Neural cell (in vitro differentiated cells): ENCODE data around the gene GOLGA8N. TPM values are rescaled to one million over a fixed set of nuclear protein-coding genes. Genes with fewer than 3 reads are reported as not detected.

Experiments used
- H2AFZ ChIP-seq: fragments of 200-600, 300-800 bp; sonication (generic), shearing (Covaris generic); 2 replicates; pipeline ENCODE4 v1.6.0; 2014; ENCODE audit warnings: low read depth, mild to moderate bottlenecking, antibody characterized with exemption, low read length, moderate library complexity
- H3F3A ChIP-seq: fragments of 200-600 bp; shearing (Covaris generic); 2 replicates; pipeline ENCODE4 v1.6.1; 2016; ENCODE audit warnings: mild to moderate bottlenecking, moderate library complexity, mixed read lengths, antibody characterized with exemption, low read length; ENCODE audit not compliant: insufficient read depth, poor library complexity, severe bottlenecking
- H3K27ac ChIP-seq: fragments of 200-600, 300-800 bp; sonication (generic), shearing (Covaris generic); 2 replicates; pipeline ENCODE4 v1.5.1; 2014; ENCODE audit warnings: mild to moderate bottlenecking, low read length, moderate library complexity
- H3K27me3 ChIP-seq: fragments of 300-800, 200-600 bp; sonication (generic), shearing (Covaris generic); 2 replicates; pipeline ENCODE4 v1.6.0; 2014; ENCODE audit warnings: mild to moderate bottlenecking, low read depth, low read length, moderate library complexity; ENCODE audit not compliant: insufficient read depth
- H3K36me3 ChIP-seq: fragments of 300-800, 200-600 bp; sonication (generic), shearing (Covaris generic); 2 replicates; pipeline ENCODE4 v1.5.1; 2014; ENCODE audit warnings: mild to moderate bottlenecking, antibody characterized with exemption, low read length, moderate library complexity; ENCODE audit not compliant: insufficient read depth
- H3K4me2 ChIP-seq: fragments of 300-800, 200-600 bp; sonication (generic), shearing (Covaris generic); 2 replicates; pipeline ENCODE4 v1.6.0; 2014; ENCODE audit warnings: mild to moderate bottlenecking, low read length
- H3K4me3 ChIP-seq: fragments of 300-800, 200-600 bp; sonication (generic), shearing (Covaris generic); 2 replicates; pipeline ENCODE4 v1.5.1; 2014; ENCODE audit warnings: mild to moderate bottlenecking, low read length, moderate library complexity
- H3K79me2 ChIP-seq: fragments of 200-600 bp; shearing (Covaris generic); replicated peaks from 2 replicates; pipeline ENCODE4 v1.6.0; 2014; ENCODE audit warnings: mild to moderate bottlenecking, low read length, moderate library complexity; ENCODE audit not compliant: insufficient read depth
- H3K9ac ChIP-seq: fragments of 300-800, 200-600 bp; sonication (generic), shearing (Covaris generic); 2 replicates; pipeline ENCODE4 v1.6.1; 2016; ENCODE audit warnings: mild to moderate bottlenecking, low read length, mixed read lengths
- H3K9me2 ChIP-seq: fragments of 200-600 bp; shearing (Covaris generic); 2 replicates; pipeline ENCODE4 v1.6.1; 2016; ENCODE audit warnings: mild to moderate bottlenecking, low read length, mixed read lengths; ENCODE audit not compliant: insufficient read depth
- H3K9me3 ChIP-seq: fragments of 200-600, 300-800 bp; sonication (generic), shearing (Covaris generic); 2 replicates; pipeline ENCODE4 v1.6.1; 2016; ENCODE audit warnings: mild to moderate bottlenecking, mixed run types, low read length, moderate library complexity, mixed read lengths
- H4K20me1 ChIP-seq: fragments of 200-600 bp; shearing (Covaris generic); 2 replicates; pipeline ENCODE4 v1.6.1; 2016; ENCODE audit warnings: mild to moderate bottlenecking, mixed run types; ENCODE audit not compliant: insufficient read depth
- EP300 ChIP-seq: fragments of 450-650 bp; conservative IDR thresholded peaks from 2 replicates; pipeline ENCODE4 v1.6.1; 2014; ENCODE audit warnings: antibody characterized with exemption, mild to moderate bottlenecking, moderate library complexity; ENCODE audit not compliant: poor library complexity, severe bottlenecking
- EZH2 ChIP-seq: fragments of 200-600, 300-800 bp; shearing (Covaris generic), sonication (generic); IDR thresholded peaks from 2 replicates; pipeline ENCODE4 v1.6.1; 2014; ENCODE audit warnings: antibody characterized with exemption, low read length, borderline replicate concordance, mild to moderate bottlenecking; ENCODE audit not compliant: insufficient read depth, poor library complexity, severe bottlenecking
- MXI1 ChIP-seq: fragments of 450-650 bp; conservative IDR thresholded peaks from 2 replicates; pipeline ENCODE4 v1.6.1; 2014; ENCODE audit warnings: antibody characterized with exemption, mild to moderate bottlenecking; ENCODE audit not compliant: poor library complexity, severe bottlenecking
- POLR2AphosphoS5 ChIP-seq: IDR thresholded peaks from 2 replicates; pipeline ENCODE4 v1.6.1; 2012
- RAD21 ChIP-seq: fragments of 450-650 bp; conservative IDR thresholded peaks from 2 replicates; pipeline ENCODE4 v1.6.1; 2014; ENCODE audit warnings: antibody characterized with exemption, mild to moderate bottlenecking, moderate library complexity
- SMC3 ChIP-seq: fragments of 450-650 bp; conservative IDR thresholded peaks from 2 replicates; pipeline ENCODE4 v1.6.1; 2014; ENCODE audit warnings: antibody characterized with exemption, mild to moderate bottlenecking, moderate library complexity; ENCODE audit not compliant: poor library complexity
- TAF1 ChIP-seq: IDR thresholded peaks from 2 replicates; pipeline ENCODE4 v1.6.1; 2012; ENCODE audit warnings: low read depth
- polyA plus RNA-seq: library from polyadenylated mRNA; depleted of rRNA; stranded (reverse); fragments of >200 nt; gene quantifications from 2 replicates; pipeline ENCODE4 v1.2.3, GENCODE V29; 2014
- TF ChIP-seq, protein P1 (sequence below): IDR thresholded peaks from 2 replicates; pipeline ENCODE4 v1.6.1; 2012; ENCODE audit warnings: borderline replicate concordance
- TF ChIP-seq, protein P2 (sequence below): fragments of 450-650 bp; IDR thresholded peaks from 2 replicates; pipeline ENCODE4 v1.5.1; 2014; ENCODE audit warnings: antibody characterized with exemption, mild to moderate bottlenecking, moderate library complexity; ENCODE audit not compliant: poor library complexity, severe bottlenecking

The GOLGA8N gene
- polyA plus RNA-seq, 1 donor from 2014 or later = 0.61 TPM

DNA sequence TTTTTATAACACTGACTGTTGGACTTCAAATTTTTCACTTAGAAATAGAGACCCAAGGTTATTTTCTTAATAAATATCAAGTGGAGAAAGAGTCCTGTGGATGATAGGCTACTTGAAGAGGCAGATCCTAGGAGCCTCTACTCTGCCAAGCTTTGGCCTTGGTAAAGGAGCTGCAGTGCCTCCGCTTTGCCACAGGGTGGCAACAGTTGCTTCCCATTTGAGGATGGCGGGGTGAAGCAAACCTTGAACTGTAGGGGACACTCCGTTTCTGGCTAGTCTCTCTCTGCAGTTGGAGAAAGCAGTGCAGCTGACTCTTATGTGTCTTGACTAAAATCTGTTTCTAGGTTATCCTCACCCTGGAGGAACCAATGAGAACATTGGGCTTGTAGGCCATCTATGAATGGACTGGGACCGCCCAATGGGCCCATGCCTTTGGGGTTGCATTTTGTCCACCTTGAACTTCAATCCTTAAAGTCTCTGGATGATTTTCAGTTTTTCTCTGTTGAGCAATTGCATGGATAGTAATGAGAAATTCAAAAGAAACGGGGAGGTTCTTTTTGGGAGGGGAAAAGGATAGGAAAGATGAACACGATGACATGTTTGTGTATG, 58.1 kb downstream of the GOLGA8N start:
- H3K9me3 ChIP-seq = no peaks in the 10 kb centered on the region
- no peak overlapping the region for H3K4me3 ChIP-seq
- H3K27me3 ChIP-seq = no peaks in the 10 kb centered on the region
- no peak overlapping the region for H2AFZ ChIP-seq
- H3K4me2 ChIP-seq = no peak overlapping the region
- H4K20me1 ChIP-seq = no peaks in the 10 kb centered on the region
- H3K36me3 ChIP-seq = no peaks in the 10 kb centered on the region
- no peak overlapping the region for H3K9ac ChIP-seq
- no peaks in the 10 kb centered on the region for H3F3A ChIP-seq
- H3K9me2 ChIP-seq = no peaks in the 10 kb centered on the region
- no peaks in the 10 kb centered on the region for H3K79me2 ChIP-seq
- TF ChIP-seq EP300 (no peak), SMC3 (peak; percentile 54), EZH2 (no peak), MXI1 (no peak), TAF1 (no peak), POLR2AphosphoS5 (no peak), RAD21 (peak; percentile 56)
- TF ChIP-seq, protein P1, sequence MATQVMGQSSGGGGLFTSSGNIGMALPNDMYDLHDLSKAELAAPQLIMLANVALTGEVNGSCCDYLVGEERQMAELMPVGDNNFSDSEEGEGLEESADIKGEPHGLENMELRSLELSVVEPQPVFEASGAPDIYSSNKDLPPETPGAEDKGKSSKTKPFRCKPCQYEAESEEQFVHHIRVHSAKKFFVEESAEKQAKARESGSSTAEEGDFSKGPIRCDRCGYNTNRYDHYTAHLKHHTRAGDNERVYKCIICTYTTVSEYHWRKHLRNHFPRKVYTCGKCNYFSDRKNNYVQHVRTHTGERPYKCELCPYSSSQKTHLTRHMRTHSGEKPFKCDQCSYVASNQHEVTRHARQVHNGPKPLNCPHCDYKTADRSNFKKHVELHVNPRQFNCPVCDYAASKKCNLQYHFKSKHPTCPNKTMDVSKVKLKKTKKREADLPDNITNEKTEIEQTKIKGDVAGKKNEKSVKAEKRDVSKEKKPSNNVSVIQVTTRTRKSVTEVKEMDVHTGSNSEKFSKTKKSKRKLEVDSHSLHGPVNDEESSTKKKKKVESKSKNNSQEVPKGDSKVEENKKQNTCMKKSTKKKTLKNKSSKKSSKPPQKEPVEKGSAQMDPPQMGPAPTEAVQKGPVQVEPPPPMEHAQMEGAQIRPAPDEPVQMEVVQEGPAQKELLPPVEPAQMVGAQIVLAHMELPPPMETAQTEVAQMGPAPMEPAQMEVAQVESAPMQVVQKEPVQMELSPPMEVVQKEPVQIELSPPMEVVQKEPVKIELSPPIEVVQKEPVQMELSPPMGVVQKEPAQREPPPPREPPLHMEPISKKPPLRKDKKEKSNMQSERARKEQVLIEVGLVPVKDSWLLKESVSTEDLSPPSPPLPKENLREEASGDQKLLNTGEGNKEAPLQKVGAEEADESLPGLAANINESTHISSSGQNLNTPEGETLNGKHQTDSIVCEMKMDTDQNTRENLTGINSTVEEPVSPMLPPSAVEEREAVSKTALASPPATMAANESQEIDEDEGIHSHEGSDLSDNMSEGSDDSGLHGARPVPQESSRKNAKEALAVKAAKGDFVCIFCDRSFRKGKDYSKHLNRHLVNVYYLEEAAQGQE = no peak
- TF ChIP-seq, protein P2, sequence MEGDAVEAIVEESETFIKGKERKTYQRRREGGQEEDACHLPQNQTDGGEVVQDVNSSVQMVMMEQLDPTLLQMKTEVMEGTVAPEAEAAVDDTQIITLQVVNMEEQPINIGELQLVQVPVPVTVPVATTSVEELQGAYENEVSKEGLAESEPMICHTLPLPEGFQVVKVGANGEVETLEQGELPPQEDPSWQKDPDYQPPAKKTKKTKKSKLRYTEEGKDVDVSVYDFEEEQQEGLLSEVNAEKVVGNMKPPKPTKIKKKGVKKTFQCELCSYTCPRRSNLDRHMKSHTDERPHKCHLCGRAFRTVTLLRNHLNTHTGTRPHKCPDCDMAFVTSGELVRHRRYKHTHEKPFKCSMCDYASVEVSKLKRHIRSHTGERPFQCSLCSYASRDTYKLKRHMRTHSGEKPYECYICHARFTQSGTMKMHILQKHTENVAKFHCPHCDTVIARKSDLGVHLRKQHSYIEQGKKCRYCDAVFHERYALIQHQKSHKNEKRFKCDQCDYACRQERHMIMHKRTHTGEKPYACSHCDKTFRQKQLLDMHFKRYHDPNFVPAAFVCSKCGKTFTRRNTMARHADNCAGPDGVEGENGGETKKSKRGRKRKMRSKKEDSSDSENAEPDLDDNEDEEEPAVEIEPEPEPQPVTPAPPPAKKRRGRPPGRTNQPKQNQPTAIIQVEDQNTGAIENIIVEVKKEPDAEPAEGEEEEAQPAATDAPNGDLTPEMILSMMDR = peak; percentile 64
- H3K27ac ChIP-seq = no peak overlapping the region

DNA sequence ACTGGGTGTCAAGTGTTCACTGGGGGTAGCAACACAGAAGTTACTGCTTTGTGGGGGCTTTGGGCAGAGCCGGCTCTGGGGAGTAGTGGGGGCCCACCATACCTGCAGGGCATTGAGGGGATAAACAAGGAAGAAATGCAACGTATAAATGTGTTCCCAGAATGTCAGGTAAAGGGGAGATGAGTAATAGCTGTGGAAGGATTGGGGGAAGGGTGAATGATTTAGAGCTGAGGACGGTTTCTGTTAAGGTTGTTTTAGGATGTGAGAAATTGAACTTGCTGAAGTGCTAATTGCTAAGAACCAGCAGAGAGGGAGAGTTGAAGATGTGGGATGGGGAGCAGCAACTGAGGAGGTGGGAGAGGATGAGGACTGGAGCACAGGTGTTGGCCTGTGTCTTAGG, 58.9 kb downstream of the GOLGA8N start:
- H3K4me2 ChIP-seq = no peak overlapping the region
- no peaks in the 10 kb centered on the region for H3K9me3 ChIP-seq
- H3K27me3 ChIP-seq = no peaks in the 10 kb centered on the region
- H3K79me2 ChIP-seq = no peaks in the 10 kb centered on the region
- no peaks in the 10 kb centered on the region for H3K36me3 ChIP-seq
- no peak overlapping the region for H2AFZ ChIP-seq
- no peaks in the 10 kb centered on the region for H3F3A ChIP-seq
- no peak overlapping the region for H3K4me3 ChIP-seq
- TF ChIP-seq EP300 (no peak), TAF1 (no peak), RAD21 (no peak), SMC3 (no peak), EZH2 (no peak), POLR2AphosphoS5 (no peak), MXI1 (no peak)
- TF ChIP-seq, protein P1 = no peak
- TF ChIP-seq, protein P2 = no peak
- no peak overlapping the region for H3K9ac ChIP-seq
- no peak overlapping the region for H3K27ac ChIP-seq
- H4K20me1 ChIP-seq = no peaks in the 10 kb centered on the region
- no peaks in the 10 kb centered on the region for H3K9me2 ChIP-seq
